ENCODE data around the gene NDUFA9.
A peak's percentile ranks its signal among the peaks of the same experiment; 100 is the strongest.

The NDUFA9 gene

DNA sequence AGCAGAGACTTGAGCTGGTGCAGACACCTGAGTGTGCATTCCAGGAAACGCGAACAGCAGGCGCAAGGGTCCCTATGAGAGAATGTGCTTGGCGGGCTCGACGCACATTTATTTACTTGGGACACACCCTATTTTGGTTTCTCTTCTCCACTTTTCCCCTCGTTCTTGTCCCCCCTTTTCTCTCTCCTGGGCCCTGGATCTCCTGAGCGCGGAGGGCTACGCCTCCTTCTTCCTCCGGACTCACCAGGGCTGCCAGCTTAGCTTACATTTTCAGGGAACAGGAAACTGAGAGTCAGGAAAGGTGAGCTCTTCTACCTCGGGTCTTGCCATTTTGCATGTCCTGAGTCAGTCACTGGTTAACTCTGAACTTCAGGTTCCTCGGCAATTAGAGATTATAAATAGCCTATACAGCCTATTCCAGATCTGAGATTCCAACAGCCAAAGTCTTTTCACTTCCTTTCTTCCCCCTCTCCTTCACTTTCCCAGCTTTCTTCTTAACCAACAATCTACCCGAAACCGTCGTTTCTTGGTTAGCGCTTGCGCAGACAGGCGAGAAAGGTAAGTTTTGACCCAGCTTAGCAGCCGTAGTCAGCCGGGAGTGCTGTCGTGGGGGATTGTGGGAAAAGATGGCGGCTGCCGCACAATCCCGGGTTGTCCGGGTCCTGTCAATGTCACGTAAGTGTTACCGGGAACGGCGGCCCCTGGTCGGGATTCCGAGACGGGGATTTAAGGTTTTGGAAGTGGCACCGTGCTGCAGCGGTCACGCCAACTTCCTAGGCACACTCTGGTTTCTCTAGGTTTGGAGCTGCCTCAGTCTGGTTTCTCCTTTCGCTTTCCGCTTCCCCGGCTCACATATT is at the start of gene NDUFA9, which contains the start of gene AKAP3:
Gene NDUFA9, plus strand, starts transcription at position 614 of the 857 bp plus-strand sequence. Its CDS starts 13 bp downstream, at position 627.
Gene AKAP3, minus strand, starts transcription at position 551 of the 857 bp plus-strand sequence. CDS start 10,855 bp downstream, outside the sequence.
- DNase-seq: peak; percentile 86
- in situ Hi-C loops (cut with MboI; ENCODE audit: low pct_unique_long_range_greater_than_20kb, low sequenced_read_pairs): no loop called here

DNA sequence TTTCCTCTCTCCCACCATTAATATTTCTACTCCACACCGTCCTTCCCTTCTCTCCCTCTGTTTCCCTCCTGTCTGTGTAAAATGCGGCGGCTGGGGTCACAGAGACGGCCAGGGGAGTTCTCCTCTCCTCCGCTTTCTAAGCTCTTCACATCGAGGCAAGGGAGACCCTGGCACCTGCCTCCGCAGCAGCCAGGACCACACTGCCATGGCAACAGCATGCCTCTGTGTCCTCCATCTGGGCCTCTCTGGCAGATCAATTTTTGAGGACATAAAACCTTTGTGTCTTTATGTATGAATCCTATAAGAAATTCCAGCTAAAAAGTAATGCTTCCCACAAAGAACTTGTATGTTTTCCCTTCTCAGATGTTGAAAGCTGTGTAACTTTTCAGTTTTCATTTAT is 45.5 kb upstream of the NDUFA9 start:
- no peak for DNase-seq
- in situ Hi-C loops (cut with MboI; ENCODE audit: low pct_unique_long_range_greater_than_20kb, low sequenced_read_pairs): no loop called here

DNA sequence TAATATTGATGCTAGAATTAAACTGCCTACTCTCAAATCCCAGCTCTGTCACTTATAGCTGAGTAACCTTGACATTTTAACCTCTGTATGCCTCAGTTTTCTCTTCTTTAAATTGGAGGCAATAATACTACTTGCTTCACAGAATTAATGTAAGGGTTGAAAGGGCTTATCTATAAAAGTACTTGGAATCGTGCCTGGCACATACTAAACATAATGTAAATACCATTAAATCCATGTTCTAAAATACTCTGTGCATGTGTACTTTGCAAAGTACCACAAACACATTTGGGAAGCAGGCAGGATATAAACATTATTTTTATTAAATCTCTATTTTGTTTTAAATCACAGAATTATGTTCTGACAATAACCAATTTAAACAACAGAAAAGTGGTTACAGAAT is 45.0 kb upstream of the NDUFA9 start:
- DNase-seq: no peak
- in situ Hi-C loops (cut with MboI; ENCODE audit: low pct_unique_long_range_greater_than_20kb, low sequenced_read_pairs): no loop called here

DNA sequence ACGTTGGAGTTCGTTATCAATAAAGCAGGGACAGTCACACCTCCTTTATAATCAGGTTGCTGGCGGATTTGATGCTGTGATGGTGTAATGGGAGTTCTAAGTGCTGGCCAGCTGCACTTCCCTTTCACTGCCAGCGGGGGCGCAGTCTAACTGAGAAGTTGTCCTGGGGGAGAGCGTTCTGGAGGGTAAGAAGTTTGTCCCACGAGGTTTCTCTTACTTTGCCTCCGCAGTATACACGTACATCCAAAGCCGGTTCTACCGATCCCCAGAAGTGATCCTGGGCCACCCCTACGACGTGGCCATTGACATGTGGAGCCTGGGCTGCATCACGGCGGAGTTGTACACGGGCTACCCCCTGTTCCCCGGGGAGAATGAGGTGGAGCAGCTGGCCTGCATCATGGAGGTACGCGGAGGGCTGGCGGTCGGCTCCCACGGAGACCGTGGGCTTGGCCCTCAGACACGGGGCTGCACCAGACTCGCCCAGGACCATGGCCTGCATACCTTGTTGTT is 44.2 kb upstream of the NDUFA9 start:
- peak; percentile 94 for DNase-seq
- in situ Hi-C loops (cut with MboI; ENCODE audit: low pct_unique_long_range_greater_than_20kb, low sequenced_read_pairs): no loop called here

DNA sequence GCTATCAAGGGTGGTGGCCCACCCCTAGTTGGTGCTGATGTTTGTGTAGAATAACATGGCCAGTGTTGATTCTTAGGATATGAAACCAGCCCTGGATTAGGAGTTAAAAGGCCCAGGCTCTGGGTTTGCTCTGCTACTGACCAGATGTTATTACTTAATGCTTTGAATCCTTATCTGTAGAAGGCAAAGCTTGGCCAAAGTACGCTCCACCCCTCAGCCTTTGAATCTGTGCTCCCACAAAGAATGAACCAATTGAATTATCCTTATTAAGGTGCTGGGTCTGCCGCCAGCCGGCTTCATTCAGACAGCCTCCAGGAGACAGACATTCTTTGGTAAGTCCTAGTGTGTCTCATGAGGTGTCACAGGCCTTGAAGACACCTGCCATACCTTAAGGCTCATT is 41.9 kb upstream of the NDUFA9 start:
- in situ Hi-C loops (cut with MboI; ENCODE audit: low pct_unique_long_range_greater_than_20kb, low sequenced_read_pairs): no loop called here
- DNase-seq: no peak

DNA sequence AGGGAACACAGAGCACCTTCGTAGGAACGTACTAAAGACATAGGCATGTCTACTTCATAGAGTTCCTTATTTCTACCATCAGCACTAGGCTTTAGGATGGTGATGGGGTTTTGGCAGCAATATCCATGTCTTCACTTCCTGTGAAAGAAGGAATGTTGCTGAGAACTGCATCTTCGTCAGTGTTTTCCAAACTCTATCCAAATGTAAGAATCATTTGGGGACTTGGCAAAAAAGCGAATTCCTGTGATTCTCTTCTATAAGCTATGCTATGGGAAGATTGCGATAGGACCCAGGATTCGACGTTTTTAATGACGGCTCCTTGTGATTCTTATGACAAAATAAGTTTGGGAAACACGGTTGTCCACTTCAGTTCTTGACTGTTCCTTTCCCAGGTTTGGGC is 39.8 kb upstream of the NDUFA9 start:
- in situ Hi-C loops (cut with MboI; ENCODE audit: low pct_unique_long_range_greater_than_20kb, low sequenced_read_pairs): no loop called here
- no peak for DNase-seq

DNA sequence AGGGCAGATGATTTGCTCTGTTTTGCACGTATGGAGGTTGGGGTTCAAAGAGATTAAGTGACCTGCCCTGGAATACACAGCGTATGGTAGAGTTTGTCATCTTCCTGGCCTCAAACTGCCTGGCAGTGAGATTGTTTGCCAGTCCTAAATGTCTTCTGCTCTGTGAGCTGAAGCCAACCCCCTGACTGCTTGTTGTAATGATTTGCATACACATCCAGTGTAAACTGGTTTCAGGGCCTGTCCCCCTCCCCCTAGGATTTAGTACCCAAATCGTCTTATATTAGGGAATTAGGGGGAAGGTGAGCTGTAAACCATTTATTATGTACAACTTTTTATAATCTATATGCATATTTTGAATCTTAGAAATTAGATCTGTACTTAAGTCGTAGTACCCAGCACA is 38.4 kb upstream of the NDUFA9 start:
- in situ Hi-C loops (cut with MboI; ENCODE audit: low pct_unique_long_range_greater_than_20kb, low sequenced_read_pairs): no loop called here
- DNase-seq: no peak

DNA sequence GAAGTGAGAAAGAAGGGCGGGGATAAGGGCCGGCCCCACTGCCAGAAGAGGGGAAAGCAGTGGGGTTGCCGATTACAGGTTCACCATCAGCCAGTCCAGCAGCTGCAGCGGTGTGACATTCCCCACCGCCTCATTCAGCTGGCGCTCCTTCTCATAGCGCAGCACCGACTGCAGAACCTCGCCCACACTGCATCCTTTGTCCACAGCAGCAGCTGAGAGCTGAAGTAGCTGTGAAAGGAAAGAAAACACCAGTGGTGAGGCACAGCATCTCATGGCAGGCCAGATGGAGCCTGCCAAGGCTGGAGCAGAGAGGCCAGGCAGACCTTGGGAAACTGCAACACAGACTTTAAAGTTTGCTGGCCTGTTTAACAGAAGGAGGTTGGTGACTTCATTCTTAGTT is 33.2 kb upstream of the NDUFA9 start:
- DNase-seq: no peak
- in situ Hi-C loops (cut with MboI; ENCODE audit: low pct_unique_long_range_greater_than_20kb, low sequenced_read_pairs): no loop called here

DNA sequence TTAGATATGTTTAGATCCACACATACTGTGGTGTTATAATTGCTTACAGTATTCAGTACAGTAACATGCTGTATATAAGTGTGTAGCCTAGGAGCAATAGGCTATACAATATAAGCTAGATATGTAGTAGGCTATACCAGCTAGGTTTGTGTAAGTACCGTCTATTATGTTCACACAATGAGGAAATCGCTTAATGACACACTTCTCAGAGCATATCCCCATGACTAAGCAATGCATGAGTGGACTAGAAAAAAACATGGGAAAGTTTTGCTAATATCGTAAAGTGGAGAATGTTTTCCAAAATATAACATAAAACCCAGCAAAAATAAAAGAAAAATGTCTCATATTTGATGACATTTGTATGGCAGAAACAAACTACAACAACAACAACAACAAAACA is 27.4 kb upstream of the NDUFA9 start:
- DNase-seq: no peak
- in situ Hi-C loops (cut with MboI; ENCODE audit: low pct_unique_long_range_greater_than_20kb, low sequenced_read_pairs): no loop called here

DNA sequence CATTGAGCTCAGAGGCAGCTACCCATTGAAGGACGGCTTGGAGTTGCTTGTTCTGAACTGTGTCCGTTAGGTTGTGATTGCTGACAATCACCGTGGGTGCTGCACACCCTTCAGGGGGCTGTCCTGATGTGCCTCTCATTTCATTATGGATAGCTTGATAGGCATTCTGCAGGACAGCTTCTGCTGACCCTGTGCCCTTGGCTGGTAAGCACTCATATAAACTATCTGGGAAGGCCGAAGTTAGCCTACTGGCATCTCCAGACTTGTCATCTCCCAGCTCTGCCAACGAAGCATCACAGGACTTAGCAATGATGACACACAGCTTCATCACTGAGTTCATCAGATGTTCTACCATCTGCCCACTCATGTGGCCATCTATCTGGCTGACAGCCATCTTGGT is 22.4 kb upstream of the NDUFA9 start:
- in situ Hi-C loops (cut with MboI; ENCODE audit: low pct_unique_long_range_greater_than_20kb, low sequenced_read_pairs): no loop called here
- DNase-seq: no peak

DNA sequence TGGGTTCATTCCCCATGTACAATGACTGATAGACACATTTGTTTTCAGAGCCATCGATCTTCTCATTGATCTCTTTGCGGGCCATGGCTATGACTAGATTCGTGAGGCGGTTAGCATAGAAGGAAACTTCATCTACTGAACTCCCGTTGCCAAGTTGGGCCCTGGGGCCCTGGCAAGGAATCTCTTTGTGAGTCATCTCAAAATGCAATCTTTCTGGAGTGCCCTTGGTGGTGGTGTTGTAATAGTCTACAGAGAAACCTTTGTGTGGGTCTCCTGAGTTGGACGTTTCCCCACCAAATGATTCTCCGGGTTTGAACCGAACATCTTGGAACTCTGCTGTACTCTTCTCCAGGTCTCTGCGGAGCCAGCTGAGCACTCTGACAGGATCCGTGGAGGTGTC is 20.5 kb upstream of the NDUFA9 start:
- in situ Hi-C loops (cut with MboI; ENCODE audit: low pct_unique_long_range_greater_than_20kb, low sequenced_read_pairs): no loop called here
- DNase-seq: no peak

DNA sequence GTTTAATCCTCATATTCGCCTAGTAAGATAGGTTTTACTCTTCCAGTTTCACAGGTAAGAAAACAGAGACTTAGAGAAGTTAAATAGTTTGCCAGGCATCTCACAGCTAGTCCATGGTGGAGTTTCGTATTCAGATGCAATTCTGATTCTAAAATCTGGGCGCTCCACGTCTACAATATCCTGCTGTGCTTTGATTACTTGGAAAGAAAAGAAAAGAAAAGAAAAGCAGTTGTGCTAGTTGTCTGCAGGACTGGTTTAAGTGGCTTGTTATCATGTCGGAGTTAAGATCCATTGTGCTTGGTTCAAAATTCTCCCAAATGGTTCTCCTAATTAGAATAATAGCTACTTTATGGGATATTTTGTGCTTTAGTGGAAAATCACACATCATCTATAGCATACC is 18.7 kb upstream of the NDUFA9 start:
- DNase-seq: no peak
- in situ Hi-C loops (cut with MboI; ENCODE audit: low pct_unique_long_range_greater_than_20kb, low sequenced_read_pairs): no loop called here

DNA sequence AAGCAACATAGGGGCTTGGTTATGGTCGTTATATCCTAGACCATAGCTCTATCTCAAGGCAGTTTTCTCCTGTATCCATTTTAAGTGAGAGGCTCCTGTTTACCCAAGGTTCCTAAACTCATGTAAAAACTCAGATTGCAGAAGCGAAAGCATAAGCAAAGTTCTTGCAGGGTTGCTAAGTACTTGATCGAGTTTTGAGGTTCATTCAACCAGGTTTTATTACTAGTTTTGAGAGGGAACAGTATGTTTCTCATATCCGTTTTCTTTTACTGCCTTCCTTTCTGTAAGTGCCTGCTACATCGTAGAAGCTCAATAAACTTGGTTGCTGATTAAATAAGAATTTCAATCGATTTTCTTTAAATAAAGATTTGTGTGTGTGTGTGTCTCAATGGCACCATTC is 5.2 kb upstream of the NDUFA9 start:
- DNase-seq: no peak
- in situ Hi-C loops (cut with MboI; ENCODE audit: low pct_unique_long_range_greater_than_20kb, low sequenced_read_pairs): no loop called here

DNA sequence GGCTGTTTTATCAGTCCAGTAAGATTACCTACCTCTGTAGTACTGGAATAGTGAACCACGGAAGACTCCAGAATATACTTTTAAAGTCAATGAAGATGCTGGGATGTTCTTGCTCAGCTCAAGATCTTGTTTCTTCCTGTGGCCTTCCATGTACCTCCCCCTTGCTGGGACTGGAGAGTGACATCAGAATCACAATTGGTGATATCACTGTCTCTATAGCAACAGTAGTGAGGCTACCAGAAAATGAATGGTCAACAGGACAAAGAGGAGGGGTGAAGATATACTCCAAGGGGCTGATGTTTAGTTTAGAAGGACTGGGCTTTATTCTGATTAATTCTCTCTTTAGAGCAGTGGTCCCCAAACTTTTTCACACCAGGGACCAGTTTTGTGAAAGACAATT is 3.9 kb upstream of the NDUFA9 start:
- in situ Hi-C loops (cut with MboI; ENCODE audit: low pct_unique_long_range_greater_than_20kb, low sequenced_read_pairs): no loop called here

DNA sequence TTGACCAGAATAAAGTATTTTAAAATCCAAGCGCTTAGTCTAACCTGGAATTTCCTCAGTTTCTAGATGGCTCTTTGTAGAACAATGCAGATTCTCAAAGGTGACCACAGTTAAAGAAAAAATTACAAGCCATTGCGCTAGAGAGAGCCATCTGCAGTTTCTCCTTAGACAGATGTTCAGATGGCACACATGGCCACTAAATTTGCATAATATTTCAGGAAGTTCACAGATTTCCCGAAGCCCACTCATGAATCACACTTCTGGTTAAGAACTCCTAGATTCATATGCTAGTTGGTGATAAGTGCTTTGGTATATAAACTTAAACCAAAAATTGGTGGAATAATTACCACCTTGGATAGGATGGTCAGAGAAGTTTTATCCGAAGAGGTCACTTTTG is 812 bp upstream of the NDUFA9 start:
- DNase-seq: peak; percentile 52
- in situ Hi-C loops (cut with MboI; ENCODE audit: low pct_unique_long_range_greater_than_20kb, low sequenced_read_pairs): no loop called here

More for the DNA sequence above, 3.9 kb upstream of the NDUFA9 start:
- DNase-seq: no peak

DNA sequence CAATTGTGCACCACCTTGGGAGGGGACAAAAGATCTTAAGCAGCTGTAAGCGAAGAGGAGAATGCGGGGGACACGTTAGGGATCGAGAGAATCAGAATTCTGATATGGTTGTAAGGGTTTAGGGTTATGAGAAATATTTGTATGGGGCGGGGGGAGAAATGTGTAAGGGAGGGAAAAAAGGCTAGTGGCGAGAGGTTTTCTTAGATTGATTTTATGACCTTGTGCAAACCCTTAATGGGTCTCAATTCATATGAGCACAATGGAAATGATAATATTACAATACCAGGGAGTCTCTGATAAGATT is 396 bp downstream of the NDUFA9 start:
- in situ Hi-C loops (cut with MboI; ENCODE audit: low pct_unique_long_range_greater_than_20kb, low sequenced_read_pairs): no loop called here
- DNase-seq: no peak

DNA sequence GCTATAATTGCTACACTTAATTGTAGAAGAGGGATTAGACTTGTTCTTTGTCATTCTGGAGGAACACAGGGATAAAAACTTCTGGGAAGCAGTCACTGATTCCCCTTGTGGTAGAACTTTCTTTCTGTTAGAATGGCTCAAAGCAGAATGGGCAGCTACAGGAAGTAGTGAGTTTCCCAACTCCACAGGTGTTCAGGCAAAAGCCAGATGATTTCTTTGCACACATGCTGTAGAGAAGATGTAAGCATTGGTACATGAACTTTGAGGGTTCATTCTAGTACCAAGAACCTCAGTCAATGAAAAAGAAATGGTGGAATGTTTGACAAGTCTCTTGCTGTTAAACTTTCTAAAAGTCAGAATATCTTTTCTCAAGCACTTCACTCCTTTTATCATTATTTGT is 4.3 kb downstream of the NDUFA9 start:
- no peak for DNase-seq
- in situ Hi-C loops (cut with MboI; ENCODE audit: low pct_unique_long_range_greater_than_20kb, low sequenced_read_pairs): no loop called here

DNA sequence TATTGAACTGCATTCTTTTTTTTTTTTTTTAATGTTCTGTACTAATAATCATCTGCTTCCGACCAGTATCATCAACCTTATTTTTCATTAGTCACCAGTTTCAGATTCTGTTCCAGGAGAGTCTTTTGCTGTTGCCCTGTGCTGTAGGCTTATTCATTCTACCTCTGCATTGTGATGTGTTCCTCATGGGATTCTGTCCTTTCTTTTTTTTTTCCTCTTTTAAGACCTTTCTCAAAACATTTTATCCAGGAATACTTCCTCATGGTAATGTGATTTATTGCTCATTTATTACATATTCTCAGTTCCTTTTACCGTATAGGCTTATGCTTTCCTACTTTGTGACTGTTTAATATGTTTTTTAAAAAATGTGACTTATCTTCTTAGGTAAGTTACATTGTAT is 4.8 kb downstream of the NDUFA9 start:
- in situ Hi-C loops (cut with MboI; ENCODE audit: low pct_unique_long_range_greater_than_20kb, low sequenced_read_pairs): no loop called here
- DNase-seq: no peak

DNA sequence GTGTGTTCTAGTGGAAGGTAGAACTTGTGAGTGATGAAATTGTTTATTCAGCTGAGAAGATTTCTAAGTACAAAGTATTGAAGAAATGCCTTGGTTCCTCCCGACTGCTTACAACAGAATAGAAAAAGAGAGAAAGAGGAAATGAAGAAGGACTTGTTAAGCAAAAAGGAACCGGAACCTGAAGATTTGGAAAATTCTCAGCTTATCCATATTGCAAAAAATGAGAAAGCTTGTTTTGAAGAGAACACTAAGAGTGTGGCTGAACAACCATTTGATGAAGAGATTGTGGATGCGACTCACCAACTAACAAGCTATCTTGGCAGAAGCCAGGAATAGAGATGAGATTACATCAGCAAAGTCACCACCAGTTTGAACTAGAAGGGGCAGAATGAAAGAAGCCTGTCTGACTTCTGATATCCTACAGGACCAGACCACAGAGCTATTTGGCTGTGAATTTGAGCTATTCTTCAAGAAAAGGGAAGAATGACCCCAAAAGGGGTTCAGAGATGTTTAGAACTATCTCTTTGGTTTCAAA is 15.1 kb downstream of the NDUFA9 start:
- in situ Hi-C loops (cut with MboI; ENCODE audit: low pct_unique_long_range_greater_than_20kb, low sequenced_read_pairs): no loop called here
- no peak for DNase-seq

DNA sequence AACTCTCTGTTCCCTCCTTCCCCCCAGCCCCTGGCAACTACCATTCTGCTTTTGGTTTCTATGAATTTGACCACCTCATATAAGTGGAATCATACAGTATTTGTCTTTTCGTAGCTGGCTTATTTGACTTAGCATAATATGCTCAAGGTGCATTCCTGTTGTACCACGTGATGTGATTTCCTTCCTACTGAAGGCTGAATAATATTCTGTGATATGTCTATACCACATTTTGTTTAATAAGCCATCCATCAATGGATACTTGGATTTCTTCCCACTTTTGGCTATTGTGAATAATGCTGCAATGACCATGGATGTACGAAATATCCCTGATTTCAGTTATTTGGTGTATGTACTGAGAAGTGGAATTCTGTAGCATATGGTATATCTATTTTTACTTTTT is 16.3 kb downstream of the NDUFA9 start:
- DNase-seq: no peak
- in situ Hi-C loops (cut with MboI; ENCODE audit: low pct_unique_long_range_greater_than_20kb, low sequenced_read_pairs): no loop called here

DNA sequence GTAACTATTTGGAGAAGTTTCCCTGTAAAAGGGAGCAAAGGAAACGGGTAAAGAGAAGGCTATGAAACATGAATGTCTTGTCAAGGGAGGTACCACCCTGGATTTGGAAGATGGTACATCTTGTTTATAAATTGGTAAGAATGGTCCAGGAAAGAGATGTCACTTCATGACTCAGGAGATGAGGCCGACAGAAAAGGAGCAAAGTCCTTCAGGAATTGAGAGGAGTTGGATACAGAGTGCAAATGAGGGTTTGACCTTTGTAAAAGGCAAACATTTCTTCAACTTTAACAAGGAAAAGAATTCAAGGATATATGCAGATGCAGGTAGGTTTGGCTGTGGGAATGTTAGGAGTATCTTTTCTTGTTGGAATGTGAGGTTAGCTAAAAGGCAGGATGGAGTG is 30.8 kb downstream of the NDUFA9 start:
- DNase-seq: no peak
- in situ Hi-C loops (cut with MboI; ENCODE audit: low pct_unique_long_range_greater_than_20kb, low sequenced_read_pairs): no loop called here
